PFSK-1 (cell line): ENCODE results near the gene WDR59.

Experiments
- POLR2AphosphoS5 ChIP-seq: IDR thresholded peaks from 2 replicates; pipeline ENCODE4 v1.6.1; 2012; ENCODE audit warnings: low read depth, mild to moderate bottlenecking, control low read depth, low read length, moderate library complexity
- SIN3A ChIP-seq: IDR thresholded peaks from 2 replicates; pipeline ENCODE4 v1.6.1; 2012; ENCODE audit warnings: mild to moderate bottlenecking, low read length, moderate library complexity, borderline replicate concordance; ENCODE audit not compliant: insufficient read depth
- TAF1 ChIP-seq: IDR thresholded peaks from 2 replicates; pipeline ENCODE4 v1.6.1; 2012; ENCODE audit warnings: low read length, control low read depth, borderline replicate concordance; ENCODE audit not compliant: insufficient read depth

- no peak for TF ChIP-seq TAF1
- no peak for TF ChIP-seq POLR2AphosphoS5
- no peak for TF ChIP-seq SIN3A
Measured at GRCh38 chr16:74990832-74991231, 5.9 kb upstream of the WDR59 start.
